ENCODE measurements around the gene LZTS3. TPM values are rescaled to one million over a fixed set of nuclear protein-coding genes. Genes with fewer than 3 reads are reported as not detected.
"Not testable (repeated sequence)": the region's sequence is repeated elsewhere in the genome, so short reads cannot be mapped to it uniquely, and the experiment has no call there.

Gene LZTS3
- 6.1 and 7.5 TPM in 2 replicates for total RNA-seq (2021)
- Bru-seq, nascent RNA, result percentile 47 among the genes with signal in this experiment
- BruChase-seq, experiment 1, labeled RNA remaining after a 2-hour chase, result percentile 59 among the genes with signal in this experiment
- percentile 74 among the genes with signal in this experiment for BruChase-seq, experiment 2, labeled RNA remaining after a 6-hour chase
- long read RNA-seq, full-length matches to known transcripts, result 6 of 20 reads
- long read RNA-seq, partial matches to known transcripts, result 4 of 20 reads
- long read RNA-seq, other reads (novel, unspliced or antisense), result 10 of 20 reads

DNA sequence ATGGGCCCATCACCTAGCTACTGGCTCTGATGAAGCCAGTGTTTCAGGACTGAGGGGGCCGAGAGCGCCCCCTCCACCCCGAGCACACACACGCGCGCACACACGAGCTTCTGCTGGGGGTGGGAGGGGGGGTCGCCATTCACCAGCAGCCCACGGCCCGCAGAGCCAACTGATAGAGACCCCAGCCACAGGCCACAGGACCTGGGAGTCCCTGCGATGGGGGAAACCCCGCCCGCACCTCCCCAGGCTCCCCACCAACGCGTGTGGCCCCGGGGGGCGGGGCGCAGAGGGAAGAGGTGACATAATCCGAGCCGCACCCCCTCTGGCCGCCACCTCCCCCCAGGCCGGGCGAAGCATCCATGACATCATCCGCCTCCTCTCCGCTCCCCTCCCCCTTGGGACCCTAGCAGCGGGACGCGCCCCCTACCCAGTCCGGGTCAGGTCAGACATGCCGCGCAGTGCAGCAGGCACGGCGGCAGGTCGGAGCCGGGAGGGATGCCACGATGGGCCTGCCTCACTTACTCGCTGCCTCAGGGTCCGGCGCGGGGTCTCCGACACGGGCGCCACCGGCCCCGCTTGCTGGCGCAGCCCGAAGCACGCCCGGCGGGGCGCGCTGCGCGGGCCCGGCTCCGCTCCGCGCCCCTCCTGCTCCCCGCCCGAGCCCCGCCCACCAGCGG, at the start of gene LZTS3:
TSS of gene LZTS3 (minus strand) at position 617 of the 677 bp plus-strand sequence. CDS start 6,386 bp downstream, outside the sequence.
- Histone ChIP-seq H3K27me3 (replicated peaks; ENCODE audit: insufficient read depth, low read depth, low read length, poor library complexity) (no peaks in the 10 kb centered on the region), H3K4me1 (ENCODE audit: insufficient read depth, low read length, poor library complexity, severe bottlenecking) (peaks cover 4% of the 10 kb centered on the region), H3K36me3 (ENCODE audit: insufficient read depth, low read length, poor library complexity, severe bottlenecking) (no peaks in the 10 kb centered on the region), H3K9me3 (ENCODE audit: low read depth, low read length, poor library complexity, severe bottlenecking) (no peaks in the 10 kb centered on the region), H3K4me3 (ENCODE audit: low read depth, low read length, poor library complexity, severe bottlenecking) (peak within 1 kb of the TSS; percentile 86), H3K27ac (ENCODE audit: low read depth, low read length, poor library complexity, severe bottlenecking) (peak within 1 kb of the TSS; percentile 84)
- intact Hi-C loops (cut with micrococcal nuclease; ENCODE audit: unreplicated experiment), result no loop called here
- POLR2A ChIA-PET (ENCODE audit: low non-redundant PET), result interaction anchor here (0.5 kb wide), 1 partner anchor 303 kb away, joined by 4 read pairs; no protein-coding TSS in a partner anchor
- peak; percentile 86 for DNase-seq (ENCODE audit: low spot score)
- CTCF ChIA-PET, result interaction anchor here (0.7 kb wide), 2 partner anchors 36 to 74 kb away, joined by 6 to 7 read pairs; partner anchors contain the start of gene ITPA
- TF ChIP-seq, protein P1, sequence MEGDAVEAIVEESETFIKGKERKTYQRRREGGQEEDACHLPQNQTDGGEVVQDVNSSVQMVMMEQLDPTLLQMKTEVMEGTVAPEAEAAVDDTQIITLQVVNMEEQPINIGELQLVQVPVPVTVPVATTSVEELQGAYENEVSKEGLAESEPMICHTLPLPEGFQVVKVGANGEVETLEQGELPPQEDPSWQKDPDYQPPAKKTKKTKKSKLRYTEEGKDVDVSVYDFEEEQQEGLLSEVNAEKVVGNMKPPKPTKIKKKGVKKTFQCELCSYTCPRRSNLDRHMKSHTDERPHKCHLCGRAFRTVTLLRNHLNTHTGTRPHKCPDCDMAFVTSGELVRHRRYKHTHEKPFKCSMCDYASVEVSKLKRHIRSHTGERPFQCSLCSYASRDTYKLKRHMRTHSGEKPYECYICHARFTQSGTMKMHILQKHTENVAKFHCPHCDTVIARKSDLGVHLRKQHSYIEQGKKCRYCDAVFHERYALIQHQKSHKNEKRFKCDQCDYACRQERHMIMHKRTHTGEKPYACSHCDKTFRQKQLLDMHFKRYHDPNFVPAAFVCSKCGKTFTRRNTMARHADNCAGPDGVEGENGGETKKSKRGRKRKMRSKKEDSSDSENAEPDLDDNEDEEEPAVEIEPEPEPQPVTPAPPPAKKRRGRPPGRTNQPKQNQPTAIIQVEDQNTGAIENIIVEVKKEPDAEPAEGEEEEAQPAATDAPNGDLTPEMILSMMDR (conservative IDR thresholded peaks at IDR 0.05; ENCODE audit: low read depth, low read length), result no peak
- no peak for TF ChIP-seq EZH2 (IDR thresholded peaks at IDR 0.05; ENCODE audit: borderline replicate concordance, low read depth, low read length, poor library complexity, severe bottlenecking)
- no TSS peak for BruUV-seq (replicated peaks)

DNA sequence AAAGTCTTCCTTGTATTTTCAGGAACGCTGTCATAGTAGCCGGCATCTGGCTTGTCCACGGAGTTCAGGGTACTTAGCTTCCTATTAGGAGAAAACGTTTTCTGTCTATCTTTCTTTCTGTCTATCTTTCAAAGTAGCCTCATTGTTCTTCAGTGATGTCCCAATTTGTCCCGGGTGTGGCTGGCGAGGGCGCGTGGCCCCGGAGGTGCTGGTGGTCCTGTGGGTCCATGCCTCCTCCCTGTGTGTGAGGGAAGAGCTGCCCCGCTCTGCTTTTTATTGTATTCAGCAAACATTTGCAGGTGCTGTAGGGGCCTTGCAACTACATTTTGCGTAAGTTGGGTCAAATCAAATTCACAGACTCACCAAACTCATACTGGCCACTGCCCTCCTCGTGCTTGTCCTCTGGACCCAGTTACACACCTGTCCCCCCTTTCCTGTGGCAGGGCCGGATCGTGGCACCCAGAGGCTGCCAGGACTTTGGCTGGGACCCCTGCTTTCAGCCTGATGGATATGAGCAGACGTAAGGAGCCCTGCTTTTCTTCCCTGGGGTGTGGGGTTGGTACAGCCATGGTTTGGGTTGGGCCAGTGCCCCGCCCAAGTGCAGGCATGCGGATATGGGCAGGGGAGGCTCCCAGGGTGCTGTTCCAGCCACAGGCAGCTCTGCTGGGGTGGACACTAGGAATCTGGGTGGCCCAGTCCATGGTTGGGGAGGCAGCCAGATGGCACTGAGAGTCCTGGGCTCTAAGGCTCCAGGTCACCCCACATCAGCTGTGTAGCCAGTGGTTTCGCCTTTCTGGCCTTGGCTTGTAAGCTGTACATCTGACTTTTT, 48.3 kb upstream of the LZTS3 start:
- ChIA-PET POLR2A (ENCODE audit: low non-redundant PET) (no interaction called here), CTCF (no interaction called here)
- H3K4me1 ChIP-seq (ENCODE audit: insufficient read depth, low read length, poor library complexity, severe bottlenecking), result no peaks in the 10 kb centered on the region
- no TSS peak for BruUV-seq (replicated peaks)
- DNase-seq (ENCODE audit: low spot score), result no peak
- TF ChIP-seq EZH2 (IDR thresholded peaks at IDR 0.05; ENCODE audit: borderline replicate concordance, low read depth, low read length, poor library complexity, severe bottlenecking), result no peak
- TF ChIP-seq, protein P1 (conservative IDR thresholded peaks at IDR 0.05; ENCODE audit: low read depth, low read length), result no peak
- peaks cover 18% of the 10 kb centered on the region for H3K36me3 ChIP-seq (ENCODE audit: insufficient read depth, low read length, poor library complexity, severe bottlenecking)
- no peaks in the 10 kb centered on the region for H3K27me3 ChIP-seq (replicated peaks; ENCODE audit: insufficient read depth, low read depth, low read length, poor library complexity)
- intact Hi-C loops (cut with micrococcal nuclease; ENCODE audit: unreplicated experiment), result no loop called here
- no peaks in the 10 kb centered on the region for H3K9me3 ChIP-seq (ENCODE audit: low read depth, low read length, poor library complexity, severe bottlenecking)
- no peak overlapping the region for H3K27ac ChIP-seq (ENCODE audit: low read depth, low read length, poor library complexity, severe bottlenecking)
- no peak overlapping the region for H3K4me3 ChIP-seq (ENCODE audit: low read depth, low read length, poor library complexity, severe bottlenecking)

DNA sequence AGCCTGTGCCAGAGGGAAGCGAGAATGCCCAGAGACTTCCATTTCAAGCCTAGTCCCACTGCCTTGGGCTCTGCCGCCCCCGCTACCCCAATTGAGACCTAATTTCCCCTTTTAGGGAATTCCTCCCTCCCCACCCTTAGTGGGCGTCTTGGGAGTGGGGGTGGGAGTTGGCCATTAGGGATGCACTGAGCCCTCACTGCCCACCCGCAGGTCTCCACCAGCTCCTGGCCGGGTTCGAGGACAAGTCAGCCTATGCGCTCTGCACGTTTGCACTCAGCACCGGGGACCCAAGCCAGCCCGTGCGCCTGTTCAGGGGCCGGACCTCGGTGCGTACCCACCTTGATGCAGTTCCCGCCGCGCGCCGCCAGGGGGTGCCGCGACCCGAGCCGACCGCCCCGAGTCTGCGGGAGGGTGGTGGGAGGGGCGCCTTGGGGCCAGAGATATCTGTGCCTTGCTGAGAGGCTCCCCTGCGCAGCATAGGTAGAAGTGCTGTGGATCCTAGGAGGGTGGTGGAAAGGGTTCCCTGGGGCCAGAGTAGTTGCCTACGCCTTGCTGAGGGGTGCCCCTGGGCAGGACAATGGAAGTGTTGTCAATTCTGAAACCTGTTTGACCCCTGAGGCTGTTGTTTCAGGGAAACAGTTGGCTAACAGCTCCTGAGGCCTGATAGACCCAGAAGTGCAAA, 45.1 kb upstream of the LZTS3 start:
- H3K27me3 ChIP-seq (replicated peaks; ENCODE audit: insufficient read depth, low read depth, low read length, poor library complexity), result no peaks in the 10 kb centered on the region
- no peaks in the 10 kb centered on the region for H3K9me3 ChIP-seq (ENCODE audit: low read depth, low read length, poor library complexity, severe bottlenecking)
- no peak overlapping the region for H3K27ac ChIP-seq (ENCODE audit: low read depth, low read length, poor library complexity, severe bottlenecking)
- peak; percentile 73 for DNase-seq (ENCODE audit: low spot score)
- ChIA-PET CTCF (interaction anchor here (0.6 to 0.7 kb wide), 4 partner anchors 38 to 748 kb away, joined by 3 to 13 read pairs (median 6); partner anchors contain the start of gene SNRPB), POLR2A (ENCODE audit: low non-redundant PET) (no interaction called here)
- intact Hi-C loops (cut with micrococcal nuclease; ENCODE audit: unreplicated experiment), result loop anchor here (2.0 to 5.0 kb wide), 2 partner anchors 98 to 494 kb away; partner anchors contain the start of gene SIGLEC1
- TF ChIP-seq, protein P1 (conservative IDR thresholded peaks at IDR 0.05; ENCODE audit: low read depth, low read length), result peak; percentile 95
- no peak for TF ChIP-seq EZH2 (IDR thresholded peaks at IDR 0.05; ENCODE audit: borderline replicate concordance, low read depth, low read length, poor library complexity, severe bottlenecking)
- peaks cover 31% of the 10 kb centered on the region for H3K36me3 ChIP-seq (ENCODE audit: insufficient read depth, low read length, poor library complexity, severe bottlenecking)
- H3K4me3 ChIP-seq (ENCODE audit: low read depth, low read length, poor library complexity, severe bottlenecking), result no peak overlapping the region
- H3K4me1 ChIP-seq (ENCODE audit: insufficient read depth, low read length, poor library complexity, severe bottlenecking), result no peaks in the 10 kb centered on the region
- BruUV-seq (replicated peaks), result no TSS peak

DNA sequence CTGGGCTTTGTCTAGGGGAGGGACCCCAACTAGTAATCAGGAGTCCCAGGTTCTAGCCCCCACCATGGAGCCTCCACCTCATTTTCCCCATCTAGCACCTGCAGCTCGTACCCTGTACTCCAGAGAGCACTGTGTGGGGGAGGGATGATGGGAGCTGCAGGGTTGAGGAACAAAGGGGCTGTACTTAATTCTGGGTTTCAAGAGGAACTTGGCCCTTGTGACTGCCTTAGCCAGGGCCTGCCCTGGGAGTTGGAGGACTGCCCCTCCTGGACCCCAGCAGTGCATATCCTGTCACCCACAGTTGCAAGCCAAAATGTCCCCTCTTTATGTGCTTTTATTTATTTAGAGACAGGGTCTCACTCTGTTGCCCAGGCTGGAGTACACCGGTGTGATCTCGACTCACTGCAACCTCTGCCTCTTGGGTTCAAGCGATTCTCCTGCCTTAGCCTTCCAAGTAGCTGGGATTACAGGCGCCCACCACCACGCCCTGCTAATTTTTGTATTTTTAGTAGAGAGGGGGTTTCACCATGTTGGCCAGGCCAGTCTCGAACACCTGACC, 42.1 kb upstream of the LZTS3 start:
- BruUV-seq (replicated peaks); H3K9me3 ChIP-seq (ENCODE audit: low read depth, low read length, poor library complexity, severe bottlenecking); H3K27ac ChIP-seq (ENCODE audit: low read depth, low read length, poor library complexity, severe bottlenecking); H3K4me3 ChIP-seq (ENCODE audit: low read depth, low read length, poor library complexity, severe bottlenecking); DNase-seq (ENCODE audit: low spot score); H3K27me3 ChIP-seq (replicated peaks; ENCODE audit: insufficient read depth, low read depth, low read length, poor library complexity); CTCF ChIA-PET; H3K4me1 ChIP-seq (ENCODE audit: insufficient read depth, low read length, poor library complexity, severe bottlenecking); POLR2A ChIA-PET (ENCODE audit: low non-redundant PET): not testable (repeated sequence)
- peaks cover 22% of the 10 kb centered on the region for H3K36me3 ChIP-seq (ENCODE audit: insufficient read depth, low read length, poor library complexity, severe bottlenecking)
- intact Hi-C loops (cut with micrococcal nuclease; ENCODE audit: unreplicated experiment), result loop anchor here (5.0 kb wide), 1 partner anchor 497 kb away; the partner anchor contains the start of gene SIGLEC1

Data from A673 (cell line).